Keratinocyte (primary cell): ENCODE results near the gene ADGRD1. TPM values are rescaled to one million over a fixed set of nuclear protein-coding genes. Genes with fewer than 3 reads are reported as not detected.

Experiments used
- DNase-seq: peaks from one replicate; pipeline ENCODE4 v3.0.0-alpha.2; 2011; ENCODE audit warnings: low read depth, missing footprints, low spot score
- FAIRE-seq: peaks from 2 replicates; lab custom pipeline; 2011; peaks lifted over from hg19 to GRCh38; lab: Jason Lieb, UNC
- H2AFZ ChIP-seq: 2 replicates; pipeline ENCODE4 v1.6.0; 2012; ENCODE audit warnings: low read length, control low read depth, inconsistent platforms; ENCODE audit not compliant: control insufficient read depth
- H3K27ac ChIP-seq: 2 replicates; pipeline ENCODE4 v1.5.1; 2011; ENCODE audit warnings: low read length; ENCODE audit not compliant: control insufficient read depth, insufficient read depth
- H3K27me3 ChIP-seq: 3 replicates; pipeline ENCODE4 v1.6.0; 2011; ENCODE audit warnings: low read length; ENCODE audit not compliant: control insufficient read depth, insufficient read depth; ENCODE audit errors: extremely low read depth
- H3K36me3 ChIP-seq, 2 experiments: 2 replicates in 1 of 2; 3 replicates in 1 of 2; pipeline ENCODE4 v1.5.1; 2011; ENCODE audit warnings: low read length in 2 of 2, mild to moderate bottlenecking in 1 of 2; ENCODE audit not compliant: control insufficient read depth in 2 of 2, insufficient read depth in 2 of 2; ENCODE audit errors: extremely low read depth in 1 of 2
- H3K4me1 ChIP-seq: 3 replicates; pipeline ENCODE4 v1.5.1; 2011; ENCODE audit warnings: low read length; ENCODE audit not compliant: control insufficient read depth, insufficient read depth; ENCODE audit errors: extremely low read depth
- H3K4me2 ChIP-seq: 3 replicates; pipeline ENCODE4 v1.6.0; 2011; ENCODE audit warnings: low read depth, low read length; ENCODE audit not compliant: control insufficient read depth, insufficient read depth; ENCODE audit errors: extremely low read depth
- H3K4me3 ChIP-seq, 3 experiments: fragments of 200-600 bp in 1 of 3; sonication (generic) in 1 of 3; 2 replicates in 2 of 3; 3 replicates in 1 of 3; pipeline ENCODE4 v1.5.1; 2011 to 2016; ENCODE audit warnings: low read length in 3 of 3, mild to moderate bottlenecking in 3 of 3, control low read depth in 2 of 3, inconsistent platforms in 1 of 3, low read depth in 1 of 3, mixed read lengths in 1 of 3, mixed run types in 1 of 3, moderate library complexity in 1 of 3; ENCODE audit not compliant: control insufficient read depth in 2 of 3, insufficient read depth in 2 of 3; ENCODE audit errors: extremely low read depth in 1 of 3
- H3K79me2 ChIP-seq: 2 replicates; pipeline ENCODE4 v1.6.0; 2012; ENCODE audit warnings: low read length; ENCODE audit not compliant: control insufficient read depth, insufficient read depth
- H3K9ac ChIP-seq: 3 replicates; pipeline ENCODE4 v1.6.0; 2011; ENCODE audit warnings: low read length; ENCODE audit not compliant: control insufficient read depth, insufficient read depth; ENCODE audit errors: extremely low read depth
- H3K9me1 ChIP-seq: 3 replicates; pipeline ENCODE4 v1.6.0; 2011; ENCODE audit warnings: low read length; ENCODE audit not compliant: control insufficient read depth, insufficient read depth; ENCODE audit errors: extremely low read depth
- H3K9me3 ChIP-seq: 2 replicates; pipeline ENCODE4 v1.5.1; 2012; ENCODE audit warnings: low read depth, low read length; ENCODE audit not compliant: control insufficient read depth
- H4K20me1 ChIP-seq: 3 replicates; pipeline ENCODE4 v1.6.0; 2011; ENCODE audit warnings: low read length; ENCODE audit not compliant: control insufficient read depth, insufficient read depth; ENCODE audit errors: extremely low read depth
- EZH2 ChIP-seq: IDR thresholded peaks from one replicate; pipeline ENCODE4 v1.6.1; 2012; ENCODE audit warnings: inconsistent platforms, mild to moderate bottlenecking, low read length, moderate library complexity
- dilution Hi-C: fragments of 300-500 bp; cut with MboI; formaldehyde crosslinking; loops from one replicate; pipeline ENCODE4 v1.7.0; 2020; ENCODE audit warnings: low sequenced_read_pairs; ENCODE audit not compliant: extremely low pct_ligation_motif_present
- polyA plus RNA-seq, 5 experiments: library from polyadenylated mRNA; depleted of rRNA in 3 of 5; stranded (reverse) in 3 of 5; stranded (forward) in 1 of 5; unstranded in 1 of 5; fragments of >200 nt; gene quantifications; 1 replicate in 1 of 5; 2 replicates in 3 of 5; 3 replicates in 1 of 5; pipeline versions ENCODE4 v1.2.1 to v1.2.3, GENCODE V29; 2011 to 2012; ENCODE audit warnings: missing spikeins in 2 of 5, low read depth in 1 of 5, low replicate concordance in 1 of 5
- TF ChIP-seq, protein P1 (sequence below), 3 experiments: IDR thresholded peaks in 1 of 3; conservative IDR thresholded peaks in 1 of 3; optimal IDR thresholded peaks in 1 of 3; 2 replicates in 2 of 3; 3 replicates in 1 of 3; pipeline versions ENCODE3 to v1.5.1; 2011; ENCODE audit warnings: low read length in 3 of 3, mild to moderate bottlenecking in 3 of 3, moderate library complexity in 2 of 3, control low read depth in 1 of 3, inconsistent platforms in 1 of 3; ENCODE audit not compliant: insufficient read depth in 2 of 3; ENCODE audit errors: extremely low read depth in 1 of 3

ADGRD1 gene
- polyA plus RNA-seq, 1 donor (not counting 4 experiments of a cell fraction or from before 2014, with no cell fraction given), result not detected

DNA sequence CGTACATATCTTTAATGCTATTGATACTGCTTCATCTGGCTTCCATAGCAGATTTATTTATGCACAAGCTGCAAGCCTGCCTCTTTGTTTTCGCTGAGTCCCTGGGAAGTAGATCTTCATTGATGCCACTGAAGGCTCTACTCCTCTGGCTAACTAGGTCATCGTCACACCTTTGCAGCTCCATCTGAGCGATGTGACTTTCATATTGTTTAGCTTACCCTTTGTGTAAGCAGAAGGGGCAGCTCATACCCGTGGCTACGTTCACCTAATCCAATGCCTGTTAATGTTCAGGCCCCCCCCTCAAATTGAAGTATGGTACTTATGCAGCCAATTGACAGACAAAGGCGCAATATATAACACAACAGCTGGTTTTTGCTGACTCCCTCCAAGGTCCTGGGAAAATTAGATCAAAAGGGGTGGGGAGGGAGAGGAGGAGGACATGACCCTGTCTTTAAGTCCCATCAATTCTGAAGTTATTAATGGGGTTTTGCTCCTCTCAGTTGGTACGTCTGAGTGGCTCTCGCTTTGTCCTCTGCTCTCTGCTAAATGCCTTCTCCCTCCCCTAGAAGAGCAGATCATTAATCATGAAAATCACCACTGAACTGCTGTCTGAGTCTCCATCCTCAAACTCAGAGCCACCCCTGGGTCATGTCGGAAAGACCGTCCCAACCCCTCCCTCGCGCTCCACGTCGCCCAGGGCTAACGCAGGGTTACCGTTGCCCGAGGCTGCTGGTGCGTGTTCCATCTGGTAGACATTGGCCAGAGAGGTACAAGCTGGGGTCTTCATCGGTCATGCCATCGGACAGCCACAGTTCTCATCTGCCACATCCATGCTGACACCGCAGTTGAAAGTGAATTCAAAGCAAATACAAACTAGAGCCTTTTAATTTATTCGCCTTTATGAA is 128.8 kb downstream of the ADGRD1 start:
- H3K9me3 ChIP-seq, result no peaks in the 10 kb centered on the region
- no peak overlapping the region for H3K4me2 ChIP-seq
- no peak overlapping the region for H2AFZ ChIP-seq
- FAIRE-seq, result no peak
- TF ChIP-seq EZH2, result no peak
- TF ChIP-seq, protein P1, sequence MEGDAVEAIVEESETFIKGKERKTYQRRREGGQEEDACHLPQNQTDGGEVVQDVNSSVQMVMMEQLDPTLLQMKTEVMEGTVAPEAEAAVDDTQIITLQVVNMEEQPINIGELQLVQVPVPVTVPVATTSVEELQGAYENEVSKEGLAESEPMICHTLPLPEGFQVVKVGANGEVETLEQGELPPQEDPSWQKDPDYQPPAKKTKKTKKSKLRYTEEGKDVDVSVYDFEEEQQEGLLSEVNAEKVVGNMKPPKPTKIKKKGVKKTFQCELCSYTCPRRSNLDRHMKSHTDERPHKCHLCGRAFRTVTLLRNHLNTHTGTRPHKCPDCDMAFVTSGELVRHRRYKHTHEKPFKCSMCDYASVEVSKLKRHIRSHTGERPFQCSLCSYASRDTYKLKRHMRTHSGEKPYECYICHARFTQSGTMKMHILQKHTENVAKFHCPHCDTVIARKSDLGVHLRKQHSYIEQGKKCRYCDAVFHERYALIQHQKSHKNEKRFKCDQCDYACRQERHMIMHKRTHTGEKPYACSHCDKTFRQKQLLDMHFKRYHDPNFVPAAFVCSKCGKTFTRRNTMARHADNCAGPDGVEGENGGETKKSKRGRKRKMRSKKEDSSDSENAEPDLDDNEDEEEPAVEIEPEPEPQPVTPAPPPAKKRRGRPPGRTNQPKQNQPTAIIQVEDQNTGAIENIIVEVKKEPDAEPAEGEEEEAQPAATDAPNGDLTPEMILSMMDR (optimal IDR thresholded peaks at IDR 0.05 in 1 of 3, IDR thresholded peaks at IDR 0.05 in 1 of 3, conservative IDR thresholded peaks at IDR 0.05 in 1 of 3; ENCODE audit: extremely low read depth in 1 of 3, insufficient read depth in 2 of 3, low read length in 3 of 3), result no peak
- dilution Hi-C loops, result no loop called here
- no peaks in the 10 kb centered on the region for H4K20me1 ChIP-seq
- no peaks in the 10 kb centered on the region for H3K27me3 ChIP-seq
- no peaks in the 10 kb centered on the region for H3K4me1 ChIP-seq
- H3K27ac ChIP-seq, result no peak overlapping the region
- no peak overlapping the region for H3K4me3 ChIP-seq
- no peak for DNase-seq
- no peaks in the 10 kb centered on the region for H3K79me2 ChIP-seq
- no peaks in the 10 kb centered on the region for H3K36me3 ChIP-seq
- no peaks in the 10 kb centered on the region for H3K9me1 ChIP-seq
- H3K9ac ChIP-seq, result no peak overlapping the region

DNA sequence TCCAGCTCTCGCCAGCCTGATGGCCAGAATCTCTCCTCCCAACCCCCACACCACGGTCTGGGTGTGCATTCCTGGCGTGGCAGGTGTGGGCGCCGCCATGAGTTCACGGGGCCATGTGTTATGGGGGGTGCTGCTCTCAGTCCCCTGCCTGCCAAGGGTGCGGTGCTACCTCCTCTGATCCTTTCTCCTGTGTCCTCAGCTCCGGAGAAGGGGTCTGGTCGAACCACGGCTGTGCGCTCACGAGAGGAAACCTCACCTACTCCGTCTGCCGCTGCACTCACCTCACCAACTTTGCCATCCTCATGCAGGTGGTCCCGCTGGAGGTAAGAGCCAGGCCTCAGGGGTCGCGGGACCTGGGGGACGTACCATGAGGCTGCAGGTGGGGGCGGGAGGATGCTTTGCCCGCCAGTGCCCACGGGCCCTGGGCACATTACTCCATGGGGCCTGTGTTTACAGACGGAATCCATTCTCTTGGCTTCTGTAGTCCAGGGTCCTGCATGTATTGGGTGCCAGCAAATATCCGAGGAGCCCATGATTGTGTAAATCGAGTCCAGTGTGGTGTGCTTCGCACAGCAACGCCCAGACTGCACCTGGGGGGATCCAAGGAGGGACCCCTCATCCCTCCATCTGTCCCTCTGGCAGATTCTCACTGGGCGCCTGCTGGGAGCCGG is 130.8 kb downstream of the ADGRD1 start:
- no peak for DNase-seq
- dilution Hi-C loops, result no loop called here
- H3K27ac ChIP-seq, result no peak overlapping the region
- H3K79me2 ChIP-seq, result no peaks in the 10 kb centered on the region
- FAIRE-seq, result no peak
- H3K9me1 ChIP-seq, result no peaks in the 10 kb centered on the region
- TF ChIP-seq, protein P1 (optimal IDR thresholded peaks at IDR 0.05 in 1 of 3, IDR thresholded peaks at IDR 0.05 in 1 of 3, conservative IDR thresholded peaks at IDR 0.05 in 1 of 3; ENCODE audit: extremely low read depth in 1 of 3, insufficient read depth in 2 of 3, low read length in 3 of 3), result no peak
- no peak for TF ChIP-seq EZH2
- H2AFZ ChIP-seq, result no peak overlapping the region
- H3K27me3 ChIP-seq, result no peaks in the 10 kb centered on the region
- no peaks in the 10 kb centered on the region for H3K4me1 ChIP-seq
- no peak overlapping the region for H3K4me2 ChIP-seq
- H3K9ac ChIP-seq, result no peak overlapping the region
- H4K20me1 ChIP-seq, result no peaks in the 10 kb centered on the region
- peaks cover 1% of the 10 kb centered on the region for H3K9me3 ChIP-seq
- H3K36me3 ChIP-seq, result no peaks in the 10 kb centered on the region
- no peak overlapping the region for H3K4me3 ChIP-seq
